Measurements from ENCODE around the gene DCTPP1.
"Not testable (repeated sequence)": the region's sequence is repeated elsewhere in the genome, so short reads cannot be mapped to it uniquely, and the experiment has no call there.

Gene DCTPP1

GRCh38 chr16:30458561-30459394, 28.9 kb upstream of the DCTPP1 start:
- in situ Hi-C loops (cut with MboI; ENCODE audit: low sequenced_read_pairs) = no loop called here
- no peaks in the 10 kb centered on the region for H3K9me3 ChIP-seq
- DNase-seq (ENCODE audit: low spot score in 2 of 2) = no peak
- no peak overlapping the region for H3K4me3 ChIP-seq
- peaks cover 13% of the 10 kb centered on the region for H3K4me1 ChIP-seq
- H3K27me3 ChIP-seq (ENCODE audit: low read depth) = no peaks in the 10 kb centered on the region
- no peaks in the 10 kb centered on the region for H3K36me3 ChIP-seq (replicated peaks)

GRCh38 chr16:30457743-30458560, 28.1 kb upstream of the DCTPP1 start:
- Histone ChIP-seq H3K4me1 (peaks cover 13% of the 10 kb centered on the region), H3K36me3 (replicated peaks) (no peaks in the 10 kb centered on the region), H3K27me3 (ENCODE audit: low read depth) (no peaks in the 10 kb centered on the region), H3K4me3 (no peak overlapping the region), H3K9me3 (no peaks in the 10 kb centered on the region)
- in situ Hi-C loops (cut with MboI; ENCODE audit: low sequenced_read_pairs) = no loop called here
- no peak for DNase-seq (ENCODE audit: low spot score in 2 of 2)

- no peaks in the 10 kb centered on the region for H3K9me3 ChIP-seq
- no peaks in the 10 kb centered on the region for H3K27me3 ChIP-seq (ENCODE audit: low read depth)
- in situ Hi-C loops (cut with MboI; ENCODE audit: low sequenced_read_pairs) = no loop called here
- no peak overlapping the region for H3K4me3 ChIP-seq
- H3K36me3 ChIP-seq (replicated peaks) = no peaks in the 10 kb centered on the region
- no peak for DNase-seq (ENCODE audit: low spot score in 2 of 2)
- H3K4me1 ChIP-seq = peaks cover 13% of the 10 kb centered on the region
Measured at GRCh38 chr16:30457256-30457655, 27.4 kb upstream of the DCTPP1 start.

GRCh38 chr16:30456302-30456701, 26.5 kb upstream of the DCTPP1 start:
- no peak overlapping the region for H3K4me3 ChIP-seq
- H3K36me3 ChIP-seq (replicated peaks) = no peaks in the 10 kb centered on the region
- in situ Hi-C loops (cut with MboI; ENCODE audit: low sequenced_read_pairs) = no loop called here
- no peaks in the 10 kb centered on the region for H3K9me3 ChIP-seq
- no peak for DNase-seq (ENCODE audit: low spot score in 2 of 2)
- H3K27me3 ChIP-seq (ENCODE audit: low read depth) = no peaks in the 10 kb centered on the region
- H3K4me1 ChIP-seq = peaks cover 20% of the 10 kb centered on the region

GRCh38 chr16:30452709-30453580, 23.1 kb upstream of the DCTPP1 start:
- DNase-seq (ENCODE audit: low spot score in 2 of 2); H3K4me3 ChIP-seq; in situ Hi-C loops (cut with MboI; ENCODE audit: low sequenced_read_pairs); H3K27me3 ChIP-seq (ENCODE audit: low read depth); H3K9me3 ChIP-seq; H3K36me3 ChIP-seq (replicated peaks): not testable (repeated sequence)
- peaks cover 20% of the 10 kb centered on the region for H3K4me1 ChIP-seq

- Histone ChIP-seq H3K36me3 (replicated peaks) (peaks cover 5% of the 10 kb centered on the region), H3K4me3 (no peak overlapping the region), H3K9me3 (peaks cover 6% of the 10 kb centered on the region; the same call in 1 of the 2 replicates), H3K4me1 (peaks cover 17% of the 10 kb centered on the region), H3K27me3 (ENCODE audit: low read depth) (no peaks in the 10 kb centered on the region)
- in situ Hi-C loops (cut with MboI; ENCODE audit: low sequenced_read_pairs) = loop anchor here (5.0 kb wide), 1 partner anchor 183 kb away; no protein-coding TSS in a partner anchor
- no peak for DNase-seq (ENCODE audit: low spot score in 2 of 2)
Measured at GRCh38 chr16:30449116-30449435, 19.2 kb upstream of the DCTPP1 start.

- peaks cover 9% of the 10 kb centered on the region; the same call in 1 of the 2 replicates for H3K9me3 ChIP-seq
- in situ Hi-C loops (cut with MboI; ENCODE audit: low sequenced_read_pairs) = loop anchor here (5.0 kb wide), 1 partner anchor 185 kb away; no protein-coding TSS in a partner anchor
- H3K36me3 ChIP-seq (replicated peaks) = peaks cover 15% of the 10 kb centered on the region
- no peak for DNase-seq (ENCODE audit: low spot score in 2 of 2)
- no peak overlapping the region for H3K4me3 ChIP-seq
- H3K27me3 ChIP-seq (ENCODE audit: low read depth) = no peaks in the 10 kb centered on the region
- H3K4me1 ChIP-seq = peaks cover 15% of the 10 kb centered on the region
Measured at GRCh38 chr16:30447512-30448226, 17.8 kb upstream of the DCTPP1 start.

GRCh38 chr16:30446203-30446595, 16.4 kb upstream of the DCTPP1 start:
- no peak for DNase-seq (ENCODE audit: low spot score in 2 of 2)
- peak overlapping the region; percentile 56 for H3K4me3 ChIP-seq
- peaks cover 15% of the 10 kb centered on the region for H3K36me3 ChIP-seq (replicated peaks)
- no peaks in the 10 kb centered on the region for H3K27me3 ChIP-seq (ENCODE audit: low read depth)
- peaks cover 8% of the 10 kb centered on the region for H3K4me1 ChIP-seq
- peaks cover 9% of the 10 kb centered on the region; the same call in 1 of the 2 replicates for H3K9me3 ChIP-seq
- in situ Hi-C loops (cut with MboI; ENCODE audit: low sequenced_read_pairs) = loop anchor here (5.0 kb wide), 1 partner anchor 186 kb away; no protein-coding TSS in a partner anchor

GRCh38 chr16:30445408-30446202, 15.8 kb upstream of the DCTPP1 start, which contains the start of gene SEPHS2:
Gene SEPHS2, minus strand, starts transcription at chr16:30445874. Its CDS starts 147 bp downstream, at chr16:30445727.
- peaks cover 9% of the 10 kb centered on the region; the same call in 1 of the 2 replicates for H3K9me3 ChIP-seq
- peaks cover 15% of the 10 kb centered on the region for H3K36me3 ChIP-seq (replicated peaks)
- H3K27me3 ChIP-seq (ENCODE audit: low read depth) = no peaks in the 10 kb centered on the region
- peaks cover 8% of the 10 kb centered on the region for H3K4me1 ChIP-seq
- H3K4me3 ChIP-seq = peak within 1 kb of the TSS; percentile 56
- in situ Hi-C loops (cut with MboI; ENCODE audit: low sequenced_read_pairs) = loop anchor here (5.0 kb wide), 1 partner anchor 187 kb away; no protein-coding TSS in a partner anchor
- peak; percentile 84 to 97 for DNase-seq (ENCODE audit: low spot score in 2 of 2)

- in situ Hi-C loops (cut with MboI; ENCODE audit: low sequenced_read_pairs) = loop anchor here (5.0 kb wide), 1 partner anchor 187 kb away; no protein-coding TSS in a partner anchor
- no peaks in the 10 kb centered on the region for H3K27me3 ChIP-seq (ENCODE audit: low read depth)
- H3K36me3 ChIP-seq (replicated peaks) = peaks cover 15% of the 10 kb centered on the region
- no peak for DNase-seq (ENCODE audit: low spot score in 2 of 2)
- H3K4me1 ChIP-seq = peaks cover 8% of the 10 kb centered on the region
- peaks cover 9% of the 10 kb centered on the region; the same call in 1 of the 2 replicates for H3K9me3 ChIP-seq
- H3K4me3 ChIP-seq = peak overlapping the region; percentile 56
Measured at GRCh38 chr16:30445149-30445407, 15.2 kb upstream of the DCTPP1 start.

GRCh38 chr16:30444231-30445148, 14.7 kb upstream of the DCTPP1 start:
- H3K4me3 ChIP-seq = peak overlapping the region; percentile 56
- H3K27me3 ChIP-seq (ENCODE audit: low read depth) = no peaks in the 10 kb centered on the region
- peaks cover 15% of the 10 kb centered on the region for H3K36me3 ChIP-seq (replicated peaks)
- DNase-seq (ENCODE audit: low spot score in 2 of 2) = peak; percentile 31 to 48
- peaks cover 9% of the 10 kb centered on the region; the same call in 1 of the 2 replicates for H3K9me3 ChIP-seq
- H3K4me1 ChIP-seq = peaks cover 8% of the 10 kb centered on the region
- in situ Hi-C loops (cut with MboI; ENCODE audit: low sequenced_read_pairs) = loop anchor here (5.0 kb wide), 1 partner anchor 188 kb away; no protein-coding TSS in a partner anchor
